Measurements from ENCODE around the gene EIF3J.

DNA sequence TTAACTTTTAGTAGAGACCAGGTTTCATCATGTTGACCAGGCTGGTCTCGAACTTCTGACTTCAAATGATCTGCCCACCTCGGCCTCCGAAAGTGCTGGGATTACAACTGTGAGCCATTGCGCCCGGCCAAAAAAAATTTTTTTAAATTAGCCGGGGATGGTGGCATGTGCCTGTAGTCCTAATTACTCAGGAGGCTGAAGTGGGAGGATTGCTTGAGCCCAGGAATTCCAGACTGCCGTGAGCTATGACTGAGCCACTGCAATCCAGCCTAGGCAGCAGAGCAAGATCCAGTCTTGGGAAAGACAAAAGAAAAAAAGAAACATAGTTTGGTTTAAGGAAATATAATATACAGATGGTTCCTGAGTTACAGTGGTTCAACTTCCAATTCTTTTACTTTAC is 44.9 kb upstream of the EIF3J start:
- TF ChIP-seq, protein P1, sequence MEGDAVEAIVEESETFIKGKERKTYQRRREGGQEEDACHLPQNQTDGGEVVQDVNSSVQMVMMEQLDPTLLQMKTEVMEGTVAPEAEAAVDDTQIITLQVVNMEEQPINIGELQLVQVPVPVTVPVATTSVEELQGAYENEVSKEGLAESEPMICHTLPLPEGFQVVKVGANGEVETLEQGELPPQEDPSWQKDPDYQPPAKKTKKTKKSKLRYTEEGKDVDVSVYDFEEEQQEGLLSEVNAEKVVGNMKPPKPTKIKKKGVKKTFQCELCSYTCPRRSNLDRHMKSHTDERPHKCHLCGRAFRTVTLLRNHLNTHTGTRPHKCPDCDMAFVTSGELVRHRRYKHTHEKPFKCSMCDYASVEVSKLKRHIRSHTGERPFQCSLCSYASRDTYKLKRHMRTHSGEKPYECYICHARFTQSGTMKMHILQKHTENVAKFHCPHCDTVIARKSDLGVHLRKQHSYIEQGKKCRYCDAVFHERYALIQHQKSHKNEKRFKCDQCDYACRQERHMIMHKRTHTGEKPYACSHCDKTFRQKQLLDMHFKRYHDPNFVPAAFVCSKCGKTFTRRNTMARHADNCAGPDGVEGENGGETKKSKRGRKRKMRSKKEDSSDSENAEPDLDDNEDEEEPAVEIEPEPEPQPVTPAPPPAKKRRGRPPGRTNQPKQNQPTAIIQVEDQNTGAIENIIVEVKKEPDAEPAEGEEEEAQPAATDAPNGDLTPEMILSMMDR (IDR thresholded peaks at IDR 0.05) = no peak
- no peak for TF ChIP-seq POLR2A (IDR thresholded peaks at IDR 0.05)
